ENCODE data around the gene EPHB2.

GRCh38 chr1:22836850-22837249, 126.2 kb downstream of the EPHB2 start:
- TF ChIP-seq TAF1 (IDR thresholded peaks at IDR 0.05; ENCODE audit: low read depth): no peak
- no peak for TF ChIP-seq RAD21 (IDR thresholded peaks at IDR 0.05; ENCODE audit: low read depth)
- TF ChIP-seq TCF12 (IDR thresholded peaks at IDR 0.05; ENCODE audit: low read depth): no peak
- no peak for TF ChIP-seq NFIC (IDR thresholded peaks at IDR 0.05)
- no peak for TF ChIP-seq EGR1 (IDR thresholded peaks at IDR 0.05)
- TF ChIP-seq, protein P1, sequence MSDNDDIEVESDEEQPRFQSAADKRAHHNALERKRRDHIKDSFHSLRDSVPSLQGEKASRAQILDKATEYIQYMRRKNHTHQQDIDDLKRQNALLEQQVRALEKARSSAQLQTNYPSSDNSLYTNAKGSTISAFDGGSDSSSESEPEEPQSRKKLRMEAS (IDR thresholded peaks at IDR 0.05): no peak
- no peak for TF ChIP-seq ZBTB7A (IDR thresholded peaks at IDR 0.05; ENCODE audit: low read depth)
- TF ChIP-seq EP300 (IDR thresholded peaks at IDR 0.05; ENCODE audit: borderline replicate concordance): no peak

Measured in Ishikawa (cell line).